Immature natural killer cell (primary cell): ENCODE results near the gene KCNMB1. TPM values are rescaled to one million over a fixed set of nuclear protein-coding genes. Genes with fewer than 3 reads are reported as not detected.
A peak's percentile ranks its signal among the peaks of the same experiment; 100 is the strongest.

Experiments
- DNase-seq, 3 donors: peaks; one replicate each; pipeline ENCODE4 v3.0.0; 2022; ENCODE audit warnings: mixed read lengths in 1 of 3
- H3K27ac Mint-ChIP-seq, 6 donors: one replicate each; pipeline ENCODE4 v1.8.0; 2020; ENCODE audit warnings: mixed read lengths in 6 of 6, mild to moderate bottlenecking in 5 of 6, inconsistent platforms in 4 of 6, moderate library complexity in 3 of 6
- H3K27me3 Mint-ChIP-seq, 3 donors: one replicate each; pipeline ENCODE4 v1.8.0; 2020 to 2021; ENCODE audit warnings: low read depth in 3 of 3, mild to moderate bottlenecking in 3 of 3, mixed read lengths in 3 of 3, moderate library complexity in 3 of 3, inconsistent platforms in 1 of 3
- H3K36me3 Mint-ChIP-seq, 3 donors: one replicate each; pipeline ENCODE4 v1.8.0; 2020; ENCODE audit warnings: mixed read lengths in 3 of 3, inconsistent platforms in 2 of 3, mild to moderate bottlenecking in 2 of 3
- H3K4me1 Mint-ChIP-seq, 2 donors: one replicate each; pipeline ENCODE4 v1.8.0; 2020; ENCODE audit warnings: inconsistent platforms in 2 of 2, mild to moderate bottlenecking in 2 of 2, mixed read lengths in 2 of 2, moderate library complexity in 1 of 2
- H3K4me3 Mint-ChIP-seq, 5 donors: one replicate each; pipeline ENCODE4 v1.8.0; 2020; ENCODE audit warnings: mild to moderate bottlenecking in 5 of 5, mixed read lengths in 5 of 5, inconsistent platforms in 3 of 5, moderate library complexity in 3 of 5
- H3K9me3 Mint-ChIP-seq, 6 donors: one replicate each; pipeline ENCODE4 v1.8.0; 2020; ENCODE audit warnings: mild to moderate bottlenecking in 6 of 6, mixed read lengths in 6 of 6, inconsistent platforms in 4 of 6, moderate library complexity in 3 of 6
- polyA plus RNA-seq, 3 donors: library from polyadenylated mRNA; unstranded; fragments of 300-500 nt; fragmentation: Illumina TruSeq; gene quantifications; one replicate each; pipeline ENCODE4 v1.2.3, GENCODE V29; 2021

Gene KCNMB1
- polyA plus RNA-seq, 3 donors from 2014 or later = 0.07 to 0.18 TPM; not detected in 1

DNA sequence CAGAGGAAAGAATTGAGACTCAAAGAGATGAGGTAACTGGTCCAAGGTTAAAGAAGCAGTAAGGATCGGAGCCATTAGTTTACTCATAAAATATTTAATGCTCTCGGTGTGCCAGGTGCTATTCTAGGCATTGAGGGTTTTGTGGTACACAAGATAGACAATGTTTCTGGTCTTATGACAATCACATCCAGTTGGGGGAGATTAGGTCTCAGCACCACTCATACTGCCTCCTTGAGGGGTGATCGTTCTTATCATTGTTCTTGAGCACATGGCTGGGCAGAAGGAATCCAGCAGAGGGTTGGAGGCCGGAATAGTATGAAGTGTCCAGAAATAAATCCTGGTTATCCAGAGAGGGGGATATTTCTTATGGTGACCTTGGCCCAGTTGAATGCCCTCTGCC is 50.9 kb downstream of the KCNMB1 start:
- H3K27ac Mint-ChIP-seq = peak overlapping the region in 1 of 6 donors; percentile 13
- no peak for DNase-seq
- no peaks in the 10 kb centered on the region for H3K9me3 Mint-ChIP-seq
- H3K4me3 Mint-ChIP-seq = no peak overlapping the region
- peaks cover 14 to 25% of the 10 kb centered on the region in 2 donors for H3K4me1 Mint-ChIP-seq
- no peaks in the 10 kb centered on the region for H3K36me3 Mint-ChIP-seq
- peaks cover 0 to 3% (median 1%) of the 10 kb centered on the region in 3 donors for H3K27me3 Mint-ChIP-seq

DNA sequence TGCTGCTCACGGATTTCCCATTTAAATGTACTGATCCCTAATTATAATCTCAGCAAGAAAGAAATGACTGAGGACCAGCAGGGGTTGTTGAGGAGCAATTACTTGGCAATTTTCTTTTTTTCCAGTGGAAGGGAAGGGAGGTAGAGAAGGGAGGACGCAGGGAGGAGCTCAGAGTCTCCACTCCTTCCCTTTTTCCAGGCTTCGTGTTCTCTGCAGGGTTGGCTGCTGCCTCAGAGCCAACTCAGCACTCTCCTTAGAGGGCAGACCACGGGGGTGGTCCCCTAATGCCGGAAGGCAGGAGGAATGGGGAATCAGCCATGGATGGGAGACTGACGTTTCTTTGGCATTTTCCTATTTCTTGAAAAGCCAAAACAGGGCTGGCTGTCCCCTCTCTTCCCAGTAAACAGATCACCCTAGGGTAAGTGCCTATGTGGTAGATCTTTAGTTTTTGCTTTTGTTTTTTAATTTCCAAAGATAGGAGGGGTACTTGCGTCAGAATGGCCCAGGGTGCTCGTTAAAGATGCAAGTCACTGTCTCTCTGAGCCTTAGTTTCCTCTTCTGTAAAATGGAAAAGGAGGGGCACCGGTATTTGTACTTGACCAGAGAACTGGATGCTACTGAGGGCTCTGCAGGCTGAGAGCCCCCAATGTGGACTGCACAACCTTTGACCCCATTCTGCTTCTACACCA is 52.0 kb downstream of the KCNMB1 start:
- DNase-seq = no peak
- H3K27ac Mint-ChIP-seq = peak overlapping the region in 1 of 6 donors; percentile 32
- H3K36me3 Mint-ChIP-seq = no peaks in the 10 kb centered on the region
- H3K4me1 Mint-ChIP-seq = peaks cover 14 to 25% of the 10 kb centered on the region in 2 donors
- no peaks in the 10 kb centered on the region for H3K9me3 Mint-ChIP-seq
- H3K4me3 Mint-ChIP-seq = no peak overlapping the region
- peaks cover 1 to 7% (median 3%) of the 10 kb centered on the region in 3 donors for H3K27me3 Mint-ChIP-seq

DNA sequence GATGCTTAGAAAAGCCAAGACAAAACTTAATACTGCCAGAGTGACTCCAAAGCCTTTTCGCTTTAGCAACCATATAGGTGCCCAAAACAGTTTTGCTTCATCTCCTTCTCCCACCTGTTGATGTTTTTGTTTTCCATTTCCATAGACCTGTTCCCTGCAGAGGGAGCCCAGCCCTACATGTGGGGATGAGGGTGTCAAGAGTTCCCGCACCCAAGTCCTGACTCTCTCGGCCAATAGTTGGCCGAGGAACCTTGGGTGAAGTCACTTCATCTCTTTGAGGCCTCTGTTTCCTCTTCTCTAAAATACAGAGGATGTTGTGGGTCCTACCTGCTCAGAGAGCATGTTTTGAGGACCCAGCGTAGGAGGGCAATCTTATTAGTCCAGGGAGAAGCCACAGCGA is 53.1 kb downstream of the KCNMB1 start:
- peaks cover 14 to 25% of the 10 kb centered on the region in 2 donors for H3K4me1 Mint-ChIP-seq
- no peaks in the 10 kb centered on the region for H3K36me3 Mint-ChIP-seq
- peaks cover 0 to 1% (median 0%) of the 10 kb centered on the region in 6 donors for H3K9me3 Mint-ChIP-seq
- peak overlapping the region in 1 of 5 donors; percentile 42 for H3K4me3 Mint-ChIP-seq
- H3K27ac Mint-ChIP-seq = peak overlapping the region; percentile 22 to 76 (median 60)
- DNase-seq = no peak
- H3K27me3 Mint-ChIP-seq = peaks cover 5 to 12% (median 9%) of the 10 kb centered on the region in 3 donors

DNA sequence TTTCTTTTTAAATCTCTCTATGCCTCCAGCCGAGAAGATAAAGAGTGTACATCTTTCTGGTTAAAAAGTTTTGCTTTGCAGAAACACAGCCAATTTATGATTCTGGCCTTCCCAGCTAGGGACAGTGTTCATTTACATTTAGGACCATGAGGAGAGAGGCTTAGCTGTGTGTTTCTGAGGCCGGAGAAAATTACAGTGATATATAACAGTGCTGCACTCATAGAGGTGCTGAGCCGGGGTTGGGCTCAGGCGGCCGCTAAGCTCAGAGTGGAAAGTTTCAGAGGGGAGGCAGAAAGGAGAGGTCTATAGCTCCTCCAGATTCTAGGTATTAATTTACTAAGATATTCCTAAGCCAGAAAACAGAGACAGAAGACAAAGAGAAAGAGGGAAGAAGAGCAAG is 54.5 kb downstream of the KCNMB1 start:
- H3K9me3 Mint-ChIP-seq = peaks cover 0 to 2% (median 0%) of the 10 kb centered on the region in 6 donors
- H3K4me3 Mint-ChIP-seq = peak overlapping the region in 4 of 5 donors; percentile 38 to 78 (median 69)
- H3K27me3 Mint-ChIP-seq = peaks cover 12 to 14% (median 14%) of the 10 kb centered on the region in 3 donors
- peaks cover 14 to 25% of the 10 kb centered on the region in 2 donors for H3K4me1 Mint-ChIP-seq
- H3K36me3 Mint-ChIP-seq = no peaks in the 10 kb centered on the region
- no peak for DNase-seq
- H3K27ac Mint-ChIP-seq = peak overlapping the region in 3 of 6 donors; percentile 86 to 88 (median 88)

DNA sequence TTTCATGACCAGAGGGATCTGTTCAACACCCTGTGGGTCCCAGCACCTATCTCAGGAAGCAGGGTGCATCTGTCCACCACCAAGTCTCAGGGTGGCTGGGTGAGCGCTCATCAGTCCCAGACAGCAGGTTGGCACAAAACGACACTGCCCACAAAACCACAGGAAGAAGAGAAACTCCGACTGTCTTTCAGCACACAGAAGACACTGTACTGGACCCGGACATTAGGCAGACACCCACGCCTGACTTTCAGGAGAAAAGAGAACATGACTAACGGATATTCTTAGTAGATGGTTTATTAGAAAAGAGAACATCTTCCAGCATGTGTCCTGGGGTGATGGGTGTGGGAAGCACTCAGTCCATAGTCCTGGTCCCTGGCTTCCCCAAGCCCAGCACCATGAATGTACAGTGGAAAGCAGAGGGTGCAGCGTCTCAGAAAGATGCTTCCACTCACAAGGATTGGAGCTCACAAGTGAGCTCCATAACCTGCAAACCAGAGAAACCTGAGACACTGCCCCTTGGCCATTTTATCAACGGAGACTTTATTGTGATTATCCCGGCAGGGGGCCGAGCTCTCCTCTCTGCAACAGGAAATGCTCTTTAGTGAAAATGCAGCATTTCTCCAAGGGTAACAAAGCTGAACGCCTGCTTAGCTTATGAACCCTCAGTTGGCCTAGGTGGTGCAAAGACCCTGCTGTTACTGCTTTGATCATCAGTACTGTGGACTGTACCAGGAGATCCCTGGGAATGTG is 55.8 kb downstream of the KCNMB1 start:
- Mint-ChIP-seq H3K27ac (no peak overlapping the region), H3K4me1 (peaks cover 6 to 18% of the 10 kb centered on the region in 2 donors), H3K27me3 (peaks cover 12 to 14% (median 14%) of the 10 kb centered on the region in 3 donors), H3K4me3 (peak overlapping the region in 3 of 5 donors; percentile 70 to 78 (median 77)), H3K9me3 (peaks cover 0 to 2% (median 0%) of the 10 kb centered on the region in 6 donors), H3K36me3 (no peaks in the 10 kb centered on the region)
- DNase-seq = peak; percentile 74 to 76 (median 75)

DNA sequence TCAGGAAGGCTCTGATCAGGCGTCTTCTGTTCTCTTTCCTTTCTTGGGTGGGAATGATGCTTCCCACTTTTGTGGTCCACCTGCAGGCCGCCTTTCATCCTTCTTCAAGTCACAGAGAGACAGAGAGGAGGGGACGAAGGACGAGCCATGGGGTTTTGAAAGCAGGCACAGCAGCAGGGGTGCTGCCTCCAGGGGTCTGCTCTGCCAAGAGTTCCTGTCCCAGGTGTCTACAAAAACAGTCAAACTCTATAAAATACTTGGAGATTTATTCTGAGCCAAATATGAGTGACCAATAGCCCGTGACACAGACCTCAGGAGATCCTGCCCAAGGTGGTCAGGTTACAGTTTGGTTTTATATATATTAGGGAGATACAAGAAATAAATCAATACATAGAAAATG is 57.1 kb downstream of the KCNMB1 start:
- Mint-ChIP-seq H3K9me3 (peaks cover 0 to 2% (median 0%) of the 10 kb centered on the region in 6 donors), H3K27me3 (peaks cover 12 to 14% (median 14%) of the 10 kb centered on the region in 3 donors), H3K4me3 (peak overlapping the region in 3 of 5 donors; percentile 22 to 78 (median 49)), H3K4me1 (peaks cover 0 to 16% of the 10 kb centered on the region in 2 donors), H3K36me3 (no peaks in the 10 kb centered on the region), H3K27ac (no peak overlapping the region)
- DNase-seq = no peak

DNA sequence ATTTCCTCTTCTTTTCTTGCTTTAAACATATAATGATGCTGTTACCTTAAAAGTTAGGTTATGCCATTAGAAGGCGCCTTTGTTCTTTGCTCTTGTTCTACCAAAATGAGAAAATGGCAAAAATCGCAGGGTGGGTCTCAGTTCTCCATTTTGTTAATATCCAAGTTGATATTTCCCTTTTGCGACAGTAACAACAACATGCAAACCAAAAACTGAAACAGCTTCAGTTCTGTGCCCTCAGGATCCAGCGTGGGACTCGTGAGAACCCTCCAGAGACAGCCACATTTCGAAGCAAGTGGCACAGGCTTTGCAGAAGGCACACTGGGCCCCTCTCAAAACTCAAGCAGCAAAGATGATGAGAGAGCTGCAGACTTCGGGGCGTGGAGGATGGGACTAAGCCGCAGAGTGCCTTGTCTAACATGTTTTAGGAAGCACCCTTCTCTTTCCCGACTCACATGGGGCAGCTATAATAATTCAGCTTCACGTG is 58.6 kb downstream of the KCNMB1 start:
- peaks cover 12 to 14% (median 14%) of the 10 kb centered on the region in 3 donors for H3K27me3 Mint-ChIP-seq
- DNase-seq = no peak
- no peak overlapping the region for H3K27ac Mint-ChIP-seq
- no peak overlapping the region for H3K4me3 Mint-ChIP-seq
- H3K9me3 Mint-ChIP-seq = peaks cover 0 to 2% (median 0%) of the 10 kb centered on the region in 6 donors
- peaks cover 3 to 4% of the 10 kb centered on the region in 2 donors for H3K4me1 Mint-ChIP-seq
- H3K36me3 Mint-ChIP-seq = no peaks in the 10 kb centered on the region

DNA sequence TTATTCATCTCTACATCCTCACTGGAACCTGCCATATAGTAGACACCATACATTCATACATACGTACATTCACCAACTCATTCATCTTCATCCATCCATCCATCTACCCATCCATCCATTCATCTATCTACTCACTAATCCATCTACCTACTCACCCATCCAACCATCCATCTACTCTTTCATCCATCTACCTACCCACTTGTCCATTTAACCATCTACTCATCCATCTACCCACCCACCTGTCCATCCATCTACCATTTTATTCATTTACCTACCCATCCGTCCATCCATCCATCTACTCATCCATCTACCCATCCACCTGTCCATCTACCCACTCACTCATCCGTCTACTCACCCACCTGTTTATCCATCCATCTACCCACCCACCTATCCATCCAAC is 59.6 kb downstream of the KCNMB1 start:
- Mint-ChIP-seq H3K27me3 (peaks cover 11 to 14% (median 12%) of the 10 kb centered on the region in 3 donors), H3K9me3 (peaks cover 0 to 2% (median 0%) of the 10 kb centered on the region in 6 donors), H3K4me1 (peaks cover 4 to 8% of the 10 kb centered on the region in 2 donors), H3K27ac (no peak overlapping the region), H3K36me3 (no peaks in the 10 kb centered on the region), H3K4me3 (no peak overlapping the region)
- no peak for DNase-seq

DNA sequence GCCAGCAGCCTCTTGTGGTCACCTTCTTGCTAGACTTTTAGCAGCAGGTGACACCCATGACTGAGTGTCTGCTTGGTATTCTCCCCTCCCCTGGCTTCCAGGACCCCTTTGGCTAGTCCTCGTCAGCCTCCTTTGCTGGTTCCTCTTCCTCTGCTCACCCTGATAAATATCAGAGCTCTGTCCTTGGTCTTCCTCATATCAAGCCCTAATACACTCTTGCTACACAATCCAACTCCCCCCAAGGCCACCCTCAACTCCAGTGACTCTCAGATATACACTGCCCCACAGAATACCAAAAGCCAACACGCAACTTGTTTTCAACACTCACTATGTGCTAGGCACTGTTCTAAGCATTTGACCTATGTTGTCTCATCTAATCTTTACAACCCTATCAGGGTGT is 61.3 kb downstream of the KCNMB1 start:
- Mint-ChIP-seq H3K27me3 (peaks cover 10 to 11% (median 10%) of the 10 kb centered on the region in 3 donors), H3K27ac (no peak overlapping the region), H3K4me3 (no peak overlapping the region), H3K4me1 (peaks cover 4 to 8% of the 10 kb centered on the region in 2 donors), H3K9me3 (peaks cover 0 to 2% (median 0%) of the 10 kb centered on the region in 6 donors), H3K36me3 (no peaks in the 10 kb centered on the region)
- no peak for DNase-seq

DNA sequence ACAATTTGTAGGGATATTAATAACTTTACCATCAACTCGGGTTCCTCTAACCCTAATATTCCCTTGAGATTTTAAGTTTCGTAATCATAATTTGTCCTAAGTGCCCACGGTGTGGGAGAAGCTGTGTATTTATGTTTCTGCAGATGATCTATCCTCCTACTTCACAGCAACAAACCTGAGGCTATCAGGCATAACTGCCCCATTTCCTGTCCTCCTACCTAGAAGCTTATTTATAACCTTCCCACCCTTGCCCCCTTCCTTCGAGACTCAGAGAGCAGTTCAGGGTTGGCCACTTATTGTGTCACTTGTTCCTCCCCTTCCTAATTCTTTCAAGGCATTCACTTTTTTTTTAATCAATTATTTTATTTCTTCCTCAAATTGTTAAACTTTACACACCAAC is 62.0 kb downstream of the KCNMB1 start:
- Mint-ChIP-seq H3K36me3 (no peaks in the 10 kb centered on the region), H3K9me3 (peaks cover 0 to 2% (median 0%) of the 10 kb centered on the region in 6 donors), H3K27me3 (peaks cover 7 to 11% (median 10%) of the 10 kb centered on the region in 3 donors), H3K4me3 (no peak overlapping the region), H3K27ac (no peak overlapping the region), H3K4me1 (peaks cover 4 to 8% of the 10 kb centered on the region in 2 donors)
- DNase-seq = no peak

Other genes with a start within 250 kb of the KCNMB1 start
- 1 to 10 TPM in 1 of 3 donors, under 1 TPM in 1, not detected in 1; 0.23 to 1.9 TPM for gene C5orf58, start 156.4 kb downstream of the KCNMB1 start, polyA plus RNA-seq
- 100 to 1,000 TPM in 1 of 3 donors, 10 to 100 TPM in 2; 87.1 to 276 (median 99.3) TPM for gene LCP2, start 91.6 kb downstream of the KCNMB1 start, polyA plus RNA-seq
- gene KCNIP1, start 114.7 kb upstream of the KCNMB1 start, polyA plus RNA-seq = not detected